WERI-Rb-1 (cell line): ENCODE data around the gene TNFAIP8L2.

Experiments
- DNase-seq: peaks from one replicate; pipeline ENCODE4 v3.0.0-alpha.2; 2020
- H3K27ac ChIP-seq: fragments of 250-450 bp; sonication (Bioruptor Pico); 2 replicates; pipeline ENCODE4 v1.5.1; 2020; ENCODE audit warnings: mild to moderate bottlenecking, moderate library complexity
- H3K27me3 ChIP-seq: fragments of 250-450 bp; sonication (Bioruptor Pico); 2 replicates; pipeline ENCODE4 v1.5.1; 2021; ENCODE audit warnings: mild to moderate bottlenecking, low read depth, moderate library complexity; ENCODE audit not compliant: insufficient read depth, severe bottlenecking
- H3K36me3 ChIP-seq: fragments of 250-450 bp; sonication (Bioruptor Pico); 2 replicates; pipeline ENCODE4 v1.5.1; 2020; ENCODE audit warnings: mild to moderate bottlenecking, moderate library complexity
- H3K4me3 ChIP-seq: 2 replicates; pipeline ENCODE4 v1.5.1; 2011; ENCODE audit warnings: low read depth, mild to moderate bottlenecking, control low read depth, low read length
- H3K9me3 ChIP-seq: fragments of 250-450 bp; sonication (Bioruptor Pico); 2 replicates; pipeline ENCODE4 v1.5.1; 2021; ENCODE audit warnings: mild to moderate bottlenecking, moderate library complexity; ENCODE audit not compliant: severe bottlenecking
- TF ChIP-seq, protein P1 (sequence below): IDR thresholded peaks from 2 replicates; pipeline ENCODE4 v1.5.1; 2011; ENCODE audit warnings: low read depth, mild to moderate bottlenecking, control low read depth, inconsistent platforms, low read length

The TNFAIP8L2 gene

DNA sequence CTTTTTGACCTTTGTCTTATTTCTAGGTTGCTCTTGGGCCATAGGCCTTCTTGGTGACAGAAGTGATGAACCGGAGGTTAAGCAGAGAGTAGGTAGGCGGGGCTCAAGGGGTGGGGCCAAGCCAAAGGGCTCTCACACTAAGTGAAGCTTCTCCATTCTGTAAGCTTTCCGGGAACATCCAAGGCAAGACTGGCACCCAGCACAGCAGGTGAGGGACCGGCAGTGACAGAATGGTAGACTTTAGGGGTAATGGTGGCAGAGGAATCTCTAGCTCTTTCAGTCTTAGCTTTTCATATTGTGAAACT lies at the start of gene TNFAIP8L2:
Gene TNFAIP8L2, plus strand, starts transcription at position 135 of the 305 bp plus-strand sequence. CDS start 2,049 bp downstream, outside the sequence.
- peak; percentile 71 for DNase-seq
- Histone ChIP-seq H3K9me3 (no peaks in the 10 kb centered on the region), H3K4me3 (no peak within 1 kb of the TSS), H3K36me3 (peaks cover 42% of the 10 kb centered on the region), H3K27ac (peak within 1 kb of the TSS; percentile 15), H3K27me3 (no peaks in the 10 kb centered on the region)
- TF ChIP-seq, protein P1, sequence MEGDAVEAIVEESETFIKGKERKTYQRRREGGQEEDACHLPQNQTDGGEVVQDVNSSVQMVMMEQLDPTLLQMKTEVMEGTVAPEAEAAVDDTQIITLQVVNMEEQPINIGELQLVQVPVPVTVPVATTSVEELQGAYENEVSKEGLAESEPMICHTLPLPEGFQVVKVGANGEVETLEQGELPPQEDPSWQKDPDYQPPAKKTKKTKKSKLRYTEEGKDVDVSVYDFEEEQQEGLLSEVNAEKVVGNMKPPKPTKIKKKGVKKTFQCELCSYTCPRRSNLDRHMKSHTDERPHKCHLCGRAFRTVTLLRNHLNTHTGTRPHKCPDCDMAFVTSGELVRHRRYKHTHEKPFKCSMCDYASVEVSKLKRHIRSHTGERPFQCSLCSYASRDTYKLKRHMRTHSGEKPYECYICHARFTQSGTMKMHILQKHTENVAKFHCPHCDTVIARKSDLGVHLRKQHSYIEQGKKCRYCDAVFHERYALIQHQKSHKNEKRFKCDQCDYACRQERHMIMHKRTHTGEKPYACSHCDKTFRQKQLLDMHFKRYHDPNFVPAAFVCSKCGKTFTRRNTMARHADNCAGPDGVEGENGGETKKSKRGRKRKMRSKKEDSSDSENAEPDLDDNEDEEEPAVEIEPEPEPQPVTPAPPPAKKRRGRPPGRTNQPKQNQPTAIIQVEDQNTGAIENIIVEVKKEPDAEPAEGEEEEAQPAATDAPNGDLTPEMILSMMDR: no peak

DNA sequence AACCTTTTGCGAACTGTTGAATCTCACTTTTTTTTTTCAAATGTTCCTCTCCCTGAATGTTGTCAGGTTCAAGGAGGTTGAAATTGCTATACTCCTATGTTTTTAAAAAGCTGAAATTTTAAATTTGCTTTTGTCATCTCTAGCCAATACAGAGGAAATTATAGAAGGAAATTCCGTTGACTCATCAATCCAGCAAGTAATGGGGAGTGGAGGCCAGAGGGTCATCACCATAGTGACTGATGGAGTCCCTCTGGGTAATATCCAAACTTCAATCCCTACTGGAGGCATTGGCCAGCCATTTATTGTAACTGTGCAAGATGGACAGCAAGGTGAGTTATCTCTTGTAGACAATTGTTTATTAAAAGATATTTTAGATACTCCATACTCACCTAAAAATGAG lies 49.6 kb upstream of the TNFAIP8L2 start:
- Histone ChIP-seq H3K27ac (no peak overlapping the region), H3K27me3 (no peaks in the 10 kb centered on the region), H3K36me3 (no peaks in the 10 kb centered on the region; the same call in 1 of the 2 replicates), H3K9me3 (no peaks in the 10 kb centered on the region), H3K4me3 (no peak overlapping the region)
- DNase-seq: no peak
- TF ChIP-seq, protein P1: no peak

DNA sequence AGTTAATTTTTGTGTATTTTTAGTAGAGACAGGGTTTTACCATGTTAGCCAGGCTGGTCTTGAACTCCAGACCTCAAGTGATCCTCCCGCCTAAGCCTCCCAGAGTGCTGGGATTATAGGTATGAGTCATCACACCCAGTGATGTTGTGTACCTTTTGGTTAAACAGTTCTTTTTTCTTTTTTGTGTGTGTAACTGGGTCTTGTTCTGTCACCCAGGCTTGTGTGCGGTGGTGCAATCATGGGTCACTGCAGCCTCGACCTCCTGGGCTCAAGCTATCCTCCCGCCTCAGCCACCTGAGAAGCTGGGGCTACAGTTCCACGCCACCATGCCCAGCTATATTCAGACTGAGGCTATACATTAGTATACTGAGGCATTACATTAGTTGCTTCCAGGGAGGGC lies 48.1 kb upstream of the TNFAIP8L2 start:
- no peak overlapping the region for H3K4me3 ChIP-seq
- H3K27me3 ChIP-seq: no peaks in the 10 kb centered on the region
- DNase-seq: no peak
- TF ChIP-seq, protein P1: no peak
- H3K36me3 ChIP-seq: no peaks in the 10 kb centered on the region; the same call in 1 of the 2 replicates
- H3K9me3 ChIP-seq: no peaks in the 10 kb centered on the region
- H3K27ac ChIP-seq: no peak overlapping the region

DNA sequence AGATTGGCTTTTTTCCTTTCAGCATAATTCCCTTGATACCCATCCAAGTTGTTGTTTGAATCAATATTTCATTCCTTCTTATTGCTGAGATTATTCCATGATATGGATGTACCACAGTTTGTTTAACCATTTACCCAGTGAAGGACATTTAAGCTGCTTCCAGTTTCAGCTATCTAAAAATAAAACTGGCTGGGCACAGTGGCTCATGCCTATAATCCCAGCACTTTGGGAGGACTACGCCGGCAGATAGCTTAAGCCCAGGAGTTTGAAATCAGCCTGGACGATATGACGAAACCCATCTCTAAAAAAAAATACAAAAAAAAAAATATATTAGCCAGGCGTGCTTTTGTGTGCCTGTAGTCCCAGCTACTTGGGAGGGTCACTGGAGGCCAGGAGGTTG lies 42.6 kb upstream of the TNFAIP8L2 start:
- peaks cover 12% of the 10 kb centered on the region for H3K36me3 ChIP-seq
- H3K27me3 ChIP-seq: no peaks in the 10 kb centered on the region
- no peak overlapping the region for H3K27ac ChIP-seq
- no peak for DNase-seq
- no peak overlapping the region for H3K4me3 ChIP-seq
- no peaks in the 10 kb centered on the region for H3K9me3 ChIP-seq
- TF ChIP-seq, protein P1: no peak

DNA sequence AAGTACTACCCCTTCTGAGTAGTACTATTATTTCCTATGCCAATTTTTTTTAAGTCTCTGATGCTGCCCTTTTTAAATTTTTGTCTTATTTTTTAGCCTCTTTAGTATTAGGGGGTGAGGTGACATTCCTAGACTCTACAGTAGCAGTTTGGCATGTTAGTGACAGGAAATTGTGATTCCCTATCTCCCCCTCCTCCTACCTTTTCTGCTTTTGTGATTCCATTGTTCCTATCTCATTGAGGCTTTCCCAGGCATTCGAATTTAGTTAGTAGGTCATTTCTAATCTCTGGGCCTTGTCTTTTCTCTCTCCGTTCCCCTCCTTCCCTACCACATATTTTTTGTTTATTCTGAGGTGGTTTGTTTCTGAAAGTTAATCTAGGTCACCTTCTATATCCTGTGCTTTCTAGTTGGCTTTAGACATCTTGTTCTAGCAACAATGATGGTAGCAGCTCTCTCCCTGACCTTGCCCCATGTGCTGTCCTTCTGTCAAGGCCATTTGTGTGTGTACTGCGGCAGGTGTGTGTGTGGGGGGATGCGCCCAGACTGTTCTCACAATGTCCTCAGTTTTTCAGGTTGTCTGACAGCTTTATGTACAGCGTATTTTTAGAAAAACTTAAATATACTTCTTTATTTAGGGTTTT lies 31.6 kb upstream of the TNFAIP8L2 start:
- H3K9me3 ChIP-seq: no peaks in the 10 kb centered on the region
- H3K27ac ChIP-seq: no peak overlapping the region
- no peak for DNase-seq
- TF ChIP-seq, protein P1: no peak
- H3K27me3 ChIP-seq: no peaks in the 10 kb centered on the region
- no peaks in the 10 kb centered on the region; the same call in 1 of the 2 replicates for H3K36me3 ChIP-seq
- no peak overlapping the region for H3K4me3 ChIP-seq

DNA sequence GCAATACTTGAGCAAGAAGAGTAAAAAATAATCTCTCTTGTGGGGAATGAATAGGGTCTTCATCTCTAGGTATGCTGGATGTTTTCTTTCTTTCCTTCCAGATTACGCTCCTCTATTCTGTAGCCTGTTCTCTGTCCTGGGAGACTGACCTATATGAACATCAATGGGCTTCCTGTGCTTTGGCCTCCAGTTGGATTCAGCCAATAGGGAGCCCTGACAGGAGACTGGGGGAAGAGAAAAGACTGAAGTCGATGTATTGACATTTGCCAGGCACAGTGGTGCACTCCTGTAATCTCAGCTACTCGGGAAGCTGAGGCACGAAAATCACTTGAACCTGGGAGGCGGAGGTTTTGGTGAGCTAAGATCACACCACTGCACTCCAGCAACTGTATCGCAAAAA lies 27.6 kb upstream of the TNFAIP8L2 start:
- H3K27ac ChIP-seq: no peak overlapping the region
- H3K9me3 ChIP-seq: no peaks in the 10 kb centered on the region
- TF ChIP-seq, protein P1: no peak
- no peak for DNase-seq
- H3K4me3 ChIP-seq: no peak overlapping the region
- H3K36me3 ChIP-seq: peaks cover 28% of the 10 kb centered on the region
- H3K27me3 ChIP-seq: no peaks in the 10 kb centered on the region
